NCI-H345 (cell line): ENCODE measurements around the gene LHPP.
A peak's percentile ranks its signal among the peaks of the same experiment; 100 is the strongest.
"Not testable (repeated sequence)": the region's sequence is repeated elsewhere in the genome, so short reads cannot be mapped to it uniquely, and the experiment has no call there.

ENCODE experiments used
- DNase-seq: peaks from one replicate; lab custom pipeline; 2025; lab: John Stamatoyannopoulos, UW

Gene LHPP

DNA sequence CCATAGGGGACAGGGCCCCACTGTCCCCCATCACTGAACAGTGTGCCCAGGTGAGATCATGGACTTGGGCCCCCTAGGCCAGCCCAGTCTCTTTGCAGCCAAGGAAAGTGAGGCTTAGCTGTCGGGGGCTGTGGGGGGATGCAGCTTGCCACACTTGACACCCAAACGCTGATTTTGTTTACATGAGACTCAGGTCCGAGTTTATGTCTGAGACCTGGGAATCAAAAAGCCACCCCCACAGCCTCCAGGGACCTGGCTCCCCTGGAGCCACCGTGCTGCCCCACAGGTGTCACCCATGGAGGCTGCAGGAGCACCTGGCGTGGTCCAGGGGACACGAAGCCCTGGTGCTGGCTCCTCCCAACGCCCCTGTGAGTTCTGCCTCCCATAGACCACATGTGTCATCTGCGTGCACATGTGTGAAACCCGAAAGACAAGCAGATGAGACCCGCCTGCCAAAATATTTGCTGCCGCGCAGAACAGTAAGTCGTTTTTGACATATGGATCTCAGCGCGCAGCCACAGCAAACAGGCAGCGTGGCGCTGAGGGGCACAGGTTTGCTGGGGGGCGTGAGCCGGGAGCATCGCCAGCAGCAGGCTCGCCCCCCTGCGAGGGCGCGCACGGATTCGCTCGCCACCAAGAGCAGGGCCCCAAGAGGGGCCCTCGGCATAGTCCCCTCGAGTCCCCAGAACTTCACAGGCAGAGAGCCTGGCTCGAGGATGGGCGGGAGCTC is 112.3 kb downstream of the LHPP start:
- no peak for DNase-seq

DNA sequence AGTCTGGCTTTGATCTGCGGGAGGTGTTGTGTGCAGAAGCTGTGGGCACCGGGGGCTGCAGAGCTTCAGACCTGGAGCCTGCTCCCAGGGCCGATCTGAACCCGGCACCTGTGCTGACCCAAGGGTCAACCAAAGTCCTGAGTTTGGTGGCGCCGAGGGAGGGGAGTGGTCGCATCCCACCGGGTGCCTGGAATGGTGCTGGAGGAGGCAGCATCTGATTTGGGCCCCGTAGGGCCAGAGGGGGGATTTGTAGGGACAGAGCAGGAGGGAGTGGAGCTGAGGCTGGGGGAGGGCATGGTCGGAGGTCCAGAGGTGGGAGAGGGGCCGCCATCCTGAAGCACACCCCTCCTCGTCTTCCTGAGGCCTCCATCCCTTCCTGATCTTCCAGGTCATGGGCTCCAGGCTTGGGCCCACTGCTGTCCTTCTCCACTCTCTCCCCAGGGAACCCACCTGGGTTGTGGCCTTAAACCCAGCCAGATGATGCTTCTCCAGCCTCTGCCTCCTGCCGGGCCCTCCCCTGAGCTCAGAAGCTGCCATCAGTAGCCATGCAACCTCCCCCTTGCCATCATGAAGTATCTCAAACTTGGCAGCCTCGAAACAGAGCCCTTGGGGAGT is 112.9 kb downstream of the LHPP start:
- no peak for DNase-seq

DNA sequence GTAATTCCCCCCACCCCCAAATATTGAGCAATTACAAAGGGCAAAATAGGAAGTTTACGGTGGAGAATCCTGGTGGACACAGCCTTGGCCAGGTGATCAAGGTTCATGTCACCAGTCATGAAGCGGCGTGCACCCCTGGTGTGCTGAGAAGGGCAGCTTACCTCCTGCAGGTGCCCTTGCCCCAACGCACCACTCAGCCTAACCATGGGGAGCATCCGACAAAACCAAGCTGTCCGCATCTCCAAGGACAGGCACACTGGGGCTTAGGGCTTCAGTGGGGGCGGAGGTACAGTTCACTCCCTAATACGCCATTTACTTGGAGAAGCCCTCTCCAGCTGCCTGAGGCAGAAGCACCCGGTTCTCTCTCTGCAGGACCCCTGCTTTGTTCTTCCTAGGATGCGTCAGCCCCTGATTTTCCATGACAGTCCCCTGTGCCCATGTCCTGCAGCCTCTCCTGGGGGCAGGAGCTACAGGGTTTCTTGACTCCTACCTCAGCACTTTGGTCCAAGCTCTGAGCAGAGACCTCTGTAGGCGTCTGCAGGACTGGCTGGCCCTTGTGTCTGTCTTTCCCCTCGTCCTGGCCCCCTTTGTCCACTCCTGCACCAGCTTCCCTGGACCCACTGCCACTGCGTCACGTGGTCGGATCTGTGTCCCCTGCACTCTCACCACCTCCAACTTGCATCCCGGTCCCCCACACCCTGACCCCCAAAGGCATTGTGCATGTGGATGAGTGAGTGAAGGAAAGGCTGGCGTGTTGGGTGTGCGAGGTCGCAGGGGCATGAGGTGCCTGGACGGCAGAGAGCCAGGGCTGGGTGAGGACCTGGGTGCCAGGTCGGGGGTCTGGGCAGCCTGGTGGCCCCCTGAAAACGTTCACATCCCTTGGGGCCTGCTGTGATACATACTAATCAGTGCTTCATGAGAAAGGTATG is 113.7 kb downstream of the LHPP start:
- no peak for DNase-seq

DNA sequence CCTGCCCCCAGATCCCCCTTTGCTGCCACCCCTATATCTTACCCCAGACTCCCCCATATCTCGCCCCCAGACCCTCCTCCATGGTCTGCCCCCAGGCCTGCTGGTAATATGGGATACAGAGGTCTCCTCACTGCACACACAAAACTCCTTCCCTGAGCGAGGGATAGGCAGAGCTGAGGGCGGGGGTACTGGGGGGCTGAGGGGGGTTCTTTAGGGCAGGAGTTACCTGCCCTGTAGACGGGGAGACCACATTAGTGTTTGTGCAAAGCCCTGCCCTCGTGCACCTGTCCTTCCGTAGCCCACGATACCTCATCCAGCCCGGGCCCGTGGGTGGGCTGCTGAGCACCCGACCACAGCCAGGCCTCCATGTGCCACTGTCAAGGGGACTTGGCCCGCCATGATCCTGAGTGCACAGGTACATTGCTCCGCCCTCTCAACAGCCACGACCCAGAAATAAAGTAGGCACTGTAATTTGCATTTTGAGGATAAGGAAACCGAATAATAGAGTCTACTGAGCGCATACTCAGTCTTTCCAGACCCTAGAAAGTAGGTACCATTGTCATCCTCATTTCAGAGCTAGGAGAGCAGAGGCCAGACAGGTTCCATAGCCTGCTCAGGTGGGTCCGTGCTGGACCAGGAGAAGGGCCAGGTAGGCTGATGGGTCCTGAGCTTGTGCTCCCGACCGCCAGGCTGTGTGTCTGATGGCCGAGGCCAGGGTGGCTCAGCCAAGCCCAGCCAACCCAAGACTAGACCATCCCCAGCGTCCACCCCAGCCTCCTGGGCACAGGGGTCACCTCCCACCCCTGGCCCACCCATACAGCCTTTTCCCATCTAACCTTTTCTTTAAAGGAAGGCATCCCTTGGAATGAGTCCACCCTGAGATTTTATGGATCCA is 115.2 kb downstream of the LHPP start:
- DNase-seq, result no peak

DNA sequence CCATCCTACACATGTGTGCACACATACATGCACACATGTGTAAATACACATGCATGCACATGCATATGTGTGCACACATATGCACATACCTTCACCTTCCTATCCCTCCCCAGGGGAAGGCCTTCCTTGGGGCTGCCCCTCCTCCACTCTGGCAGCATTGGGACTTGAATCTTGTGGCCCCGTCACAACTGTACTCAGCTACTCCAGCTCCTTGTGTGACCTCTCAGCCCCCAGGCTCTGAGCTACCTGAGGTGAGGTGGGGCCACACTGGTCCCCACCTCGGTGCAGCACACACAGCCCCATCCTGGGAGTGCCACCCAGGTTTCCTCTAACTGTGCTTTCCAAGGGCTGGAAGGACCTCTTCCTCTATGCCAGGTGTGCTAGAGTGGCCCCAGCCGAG is 116.0 kb downstream of the LHPP start:
- DNase-seq, result no peak

DNA sequence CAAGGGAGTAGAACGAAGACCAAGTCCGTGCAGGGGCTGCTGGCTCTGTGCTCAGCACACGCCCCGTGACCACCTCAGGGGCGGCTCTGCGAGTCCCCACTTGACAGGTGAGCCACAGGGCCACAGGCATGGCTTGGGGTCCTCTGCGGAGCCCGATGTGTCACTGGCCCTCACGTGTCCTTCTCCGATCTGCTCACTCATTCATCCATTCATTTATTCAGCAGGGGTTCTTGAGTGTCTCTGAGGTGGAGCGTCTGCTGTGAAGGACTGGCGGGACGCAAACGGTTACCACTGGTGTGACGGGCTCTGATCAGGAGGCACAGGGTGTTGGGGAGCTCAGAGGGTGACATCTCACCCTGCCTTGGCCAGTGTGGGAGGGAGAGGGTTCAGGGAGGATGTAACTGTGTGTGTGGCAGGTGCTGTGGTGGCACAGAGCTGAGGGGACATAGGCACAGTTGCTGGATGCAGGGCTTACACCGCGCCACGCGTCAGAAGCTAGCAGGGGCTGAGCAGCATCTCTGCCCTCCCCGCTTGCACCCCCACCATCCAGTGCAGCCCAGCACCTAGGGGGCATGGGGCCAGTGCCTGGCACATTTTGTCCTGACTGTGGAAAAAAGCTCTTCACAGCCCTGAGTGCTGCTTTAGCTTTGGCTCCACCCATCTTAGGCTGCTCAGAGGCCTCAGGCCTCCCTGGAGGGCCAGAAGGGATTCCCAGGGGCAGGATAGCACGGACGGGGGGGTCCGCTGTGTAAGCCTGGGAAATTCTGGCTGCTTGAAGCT is 116.8 kb downstream of the LHPP start:
- DNase-seq, result no peak

DNA sequence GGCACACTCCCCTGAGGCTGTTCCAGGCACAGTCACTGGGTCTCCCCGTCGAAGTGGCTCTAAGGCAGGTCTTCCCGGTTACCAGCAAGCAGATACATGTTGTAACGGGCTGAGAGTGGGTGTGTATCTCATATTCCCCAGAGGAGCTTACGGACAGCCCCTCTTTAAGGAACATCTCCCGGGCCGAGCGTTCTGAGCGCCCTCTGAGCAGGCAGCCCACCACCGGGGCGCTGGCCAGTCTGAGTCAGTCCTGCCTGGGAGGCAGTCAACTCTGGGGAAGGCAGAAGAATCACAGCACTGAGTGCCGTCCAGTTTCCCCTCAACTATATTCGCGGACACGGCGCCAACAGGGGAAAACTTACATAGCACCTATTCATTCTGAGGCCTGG is 117.4 kb downstream of the LHPP start:
- DNase-seq, result no peak

DNA sequence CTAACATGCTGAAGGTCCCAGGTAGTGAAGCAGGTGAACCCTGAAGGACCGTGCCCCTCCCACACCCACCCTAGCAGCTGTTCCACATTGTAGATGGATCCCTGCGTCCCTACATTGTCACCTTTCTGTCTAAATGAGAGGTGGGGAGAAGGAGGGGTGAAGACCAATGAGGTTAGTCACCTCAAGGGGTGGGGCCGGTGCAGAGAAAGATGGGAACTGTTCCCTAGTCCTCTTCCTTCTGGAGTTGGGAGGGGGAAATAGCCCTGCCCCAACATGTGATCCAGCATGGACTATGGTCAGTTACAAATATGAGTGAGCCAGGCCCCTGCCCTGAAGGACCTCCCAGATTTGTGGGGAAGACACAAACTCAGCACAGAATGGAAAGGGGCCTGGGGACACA is 124.5 kb downstream of the LHPP start:
- DNase-seq, result no peak

DNA sequence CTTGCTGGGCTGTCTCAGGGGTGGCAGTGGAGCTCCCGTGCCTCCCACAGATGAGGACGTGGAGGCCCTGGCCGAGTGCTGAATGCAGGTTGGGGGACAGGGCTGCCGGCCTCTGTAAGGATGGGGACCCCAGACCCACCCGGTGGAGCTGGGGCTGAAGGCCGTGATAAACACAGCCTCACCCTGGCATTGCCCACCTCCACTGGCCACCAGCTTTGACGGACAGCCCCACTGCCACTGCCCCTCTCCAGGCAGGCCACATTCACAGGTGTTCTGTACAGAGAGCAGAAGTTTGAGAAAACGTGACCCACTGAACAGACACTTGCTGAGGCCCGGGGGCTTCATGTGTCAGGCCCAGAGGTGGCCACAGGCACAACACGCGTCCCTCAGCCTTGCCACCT is 126.2 kb downstream of the LHPP start:
- no peak for DNase-seq

DNA sequence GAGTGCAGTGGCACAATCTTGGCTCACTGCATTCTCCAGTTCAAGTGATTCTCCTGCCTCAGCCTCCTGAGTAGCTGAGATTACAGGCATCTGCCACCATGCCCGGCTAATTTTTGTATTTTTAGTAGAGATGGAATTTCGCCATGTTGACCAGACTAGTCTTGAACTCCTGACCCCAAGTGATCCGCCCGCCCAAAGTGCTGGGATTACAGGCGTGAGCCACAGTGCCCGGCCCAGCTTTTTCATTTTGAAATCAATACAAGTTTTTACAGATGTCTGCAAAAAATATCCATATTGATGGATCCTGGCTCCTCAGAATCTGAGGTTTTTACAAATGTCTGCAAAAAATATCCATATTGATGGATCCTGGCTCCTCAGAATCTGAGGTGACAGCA is 126.7 kb downstream of the LHPP start:
- DNase-seq, result not testable (repeated sequence)

DNA sequence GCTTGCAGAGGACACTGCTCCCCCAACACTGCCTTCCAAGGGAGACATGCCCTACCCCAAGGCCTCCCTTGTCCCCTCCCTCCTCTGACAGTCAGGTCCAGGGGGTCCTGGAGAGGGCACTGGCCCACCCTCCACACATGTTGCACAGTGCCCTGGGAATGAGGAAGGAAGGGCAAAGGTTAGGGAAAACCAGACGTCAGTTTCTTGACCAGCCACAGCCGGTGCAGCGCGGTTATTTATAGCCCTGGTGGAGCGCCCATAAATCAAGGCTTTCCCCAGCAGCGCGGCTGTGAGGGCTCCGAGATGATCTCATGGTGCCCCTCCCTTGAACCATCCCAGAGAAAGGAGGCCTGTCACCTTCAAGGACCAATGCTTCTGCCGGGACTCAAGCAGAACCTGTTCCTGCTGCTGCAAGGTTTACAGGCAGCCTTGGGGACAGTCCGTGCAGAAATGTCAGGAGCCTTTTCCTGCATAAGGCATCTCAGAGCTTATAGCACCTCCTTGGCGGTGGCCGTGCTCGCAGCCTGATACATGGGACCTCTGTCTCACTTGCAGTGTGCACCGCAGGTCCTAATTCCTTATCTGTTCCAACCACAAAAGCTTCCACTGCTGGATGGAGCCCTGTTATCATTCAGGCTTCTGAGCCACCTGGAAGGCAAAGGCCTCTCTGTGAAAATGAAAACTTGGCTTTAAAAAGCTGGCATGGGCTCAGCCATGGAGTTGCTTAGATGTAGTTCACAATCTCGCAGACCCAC is 127.3 kb downstream of the LHPP start:
- no peak for DNase-seq

DNA sequence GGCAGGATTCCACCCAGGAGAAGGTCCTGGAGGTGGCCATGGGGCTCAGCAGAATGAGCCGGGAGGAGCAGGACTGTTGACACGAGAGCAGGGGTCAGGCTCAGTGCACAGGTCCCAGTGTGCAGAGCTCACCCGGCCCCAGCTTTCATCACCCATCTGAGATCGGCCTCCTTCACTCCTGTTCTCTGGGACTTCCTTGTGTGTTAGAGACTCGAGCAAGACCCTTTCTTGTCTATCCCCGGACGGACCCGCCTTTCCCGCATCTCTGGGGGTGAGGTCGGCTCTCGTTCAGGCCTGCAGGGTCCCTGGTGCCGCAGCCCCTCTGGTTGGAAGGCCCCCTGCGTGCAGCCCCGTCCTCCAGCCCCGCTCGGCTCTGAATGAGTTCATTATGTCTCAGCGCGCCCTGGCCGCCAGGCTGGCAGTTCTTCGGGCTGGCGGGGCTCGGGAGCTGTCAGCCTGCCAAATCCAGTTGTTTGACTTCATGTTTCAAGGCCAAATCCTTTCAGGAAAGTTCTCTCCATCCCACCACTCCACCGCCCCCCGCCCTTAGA is 127.9 kb downstream of the LHPP start:
- peak; percentile 0 for DNase-seq

DNA sequence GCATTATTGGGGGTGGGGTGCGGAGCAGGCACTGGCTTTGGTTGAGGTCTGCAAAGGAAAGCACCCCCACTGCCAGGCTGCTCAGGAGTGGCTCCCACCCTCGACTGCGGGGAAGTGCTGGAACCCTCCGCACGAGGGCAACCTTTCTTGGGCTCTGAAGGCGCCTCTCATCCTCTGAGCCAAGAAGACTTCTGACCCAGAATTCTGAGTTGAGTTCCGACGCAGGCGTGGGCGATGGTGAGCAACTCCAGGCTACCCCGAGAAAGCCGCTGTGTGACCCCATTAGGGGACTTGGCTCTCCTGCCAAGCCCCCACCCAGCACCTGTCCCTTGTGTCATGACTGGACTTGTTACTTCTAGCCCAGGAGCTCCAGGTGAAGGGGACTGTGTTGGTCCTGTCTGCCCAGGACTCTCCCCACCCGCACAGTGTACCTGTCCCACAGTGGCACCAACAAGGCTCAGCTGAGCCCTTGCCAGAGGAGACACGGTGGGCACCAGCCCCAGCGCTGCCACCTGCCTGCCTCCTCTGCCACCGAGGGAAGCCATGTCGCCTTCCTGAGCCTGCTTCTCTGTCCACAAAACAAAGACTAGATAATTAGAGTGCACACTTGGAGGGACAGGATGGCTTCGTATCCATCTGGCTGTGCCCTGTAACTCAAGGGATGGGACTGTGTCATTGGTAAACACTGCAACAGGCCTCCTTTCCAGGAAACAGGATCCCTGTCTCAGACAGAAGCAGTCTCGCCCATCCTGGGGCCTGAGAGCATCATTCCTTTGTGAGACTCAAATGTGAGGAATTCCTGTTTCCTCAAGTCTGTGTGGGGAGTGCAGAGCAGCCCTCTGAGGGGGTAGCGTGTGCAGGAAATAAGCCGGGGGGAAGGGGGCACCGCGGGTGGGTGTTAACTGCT is 128.8 kb downstream of the LHPP start:
- DNase-seq, result no peak

DNA sequence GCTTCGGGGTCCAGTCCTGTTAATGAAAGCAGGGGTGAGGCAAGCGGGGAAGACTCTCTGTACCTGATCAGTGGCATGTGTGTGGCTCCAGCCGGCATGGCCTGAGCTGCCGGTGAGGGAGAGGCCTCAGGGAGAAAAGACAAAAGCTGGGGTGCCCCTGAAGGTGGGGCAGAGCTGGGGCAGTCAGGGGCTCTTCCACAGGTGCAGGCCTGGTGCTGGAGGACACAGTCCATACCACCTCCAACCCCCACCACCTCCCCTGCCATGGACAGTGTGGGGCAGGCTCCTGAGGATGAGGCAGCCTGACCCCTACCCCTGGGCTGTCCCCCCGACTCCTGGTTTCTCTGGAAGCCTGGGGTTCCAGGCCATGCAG is 129.5 kb downstream of the LHPP start:
- DNase-seq, result no peak

DNA sequence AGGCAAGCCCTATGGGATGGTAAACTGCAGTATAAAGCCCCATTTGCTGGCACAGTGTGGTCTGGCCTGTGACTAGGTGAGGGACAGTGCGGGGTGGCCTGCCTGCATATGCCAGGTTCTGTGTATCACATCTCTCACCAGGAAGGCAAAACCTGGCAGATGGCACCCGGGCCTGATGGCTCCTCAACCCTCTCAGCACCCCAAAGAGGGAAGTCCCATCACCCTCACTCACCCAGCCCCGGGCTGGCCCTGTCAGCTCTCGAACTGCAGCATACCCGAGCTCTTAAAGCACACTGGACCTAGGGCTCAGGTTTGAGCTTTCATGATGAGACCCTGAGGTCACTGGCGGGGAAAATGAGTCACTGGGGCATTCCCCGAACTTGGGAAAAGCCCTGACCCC is 130.5 kb downstream of the LHPP start:
- DNase-seq, result no peak

DNA sequence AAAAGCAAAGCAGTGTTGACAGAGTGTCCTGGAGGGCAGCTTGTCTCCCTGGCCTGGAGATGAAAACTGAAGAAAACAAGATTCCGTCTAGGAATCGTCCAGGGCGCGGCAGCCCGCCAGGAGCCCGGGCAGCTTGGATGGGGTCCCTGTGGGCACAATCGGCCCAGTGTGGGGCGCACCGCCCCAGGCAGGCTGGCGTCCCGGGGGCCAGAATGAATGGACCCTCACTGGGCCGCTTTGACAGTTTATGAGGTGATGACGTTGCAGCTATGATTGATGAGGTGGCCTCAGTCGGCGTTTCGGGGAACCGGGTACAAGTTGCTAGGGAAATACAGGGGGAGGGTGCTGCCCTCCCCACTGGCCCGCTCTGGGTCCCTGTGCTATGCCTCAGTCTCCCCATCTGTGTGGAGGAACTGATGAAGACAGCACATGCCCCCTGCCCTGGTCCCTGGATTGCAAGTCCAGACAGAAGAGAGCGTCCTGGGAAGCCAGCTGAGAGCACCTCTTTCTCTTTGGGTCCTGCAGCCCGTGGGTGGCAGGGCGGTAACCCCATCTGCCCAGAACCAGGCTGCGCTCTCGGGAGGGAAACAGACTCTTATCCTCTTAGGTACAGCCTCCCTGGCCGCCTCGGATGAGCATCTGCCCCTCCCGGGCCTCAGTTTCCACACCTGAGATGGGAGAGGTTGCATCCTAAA is 131.3 kb downstream of the LHPP start:
- DNase-seq, result no peak

DNA sequence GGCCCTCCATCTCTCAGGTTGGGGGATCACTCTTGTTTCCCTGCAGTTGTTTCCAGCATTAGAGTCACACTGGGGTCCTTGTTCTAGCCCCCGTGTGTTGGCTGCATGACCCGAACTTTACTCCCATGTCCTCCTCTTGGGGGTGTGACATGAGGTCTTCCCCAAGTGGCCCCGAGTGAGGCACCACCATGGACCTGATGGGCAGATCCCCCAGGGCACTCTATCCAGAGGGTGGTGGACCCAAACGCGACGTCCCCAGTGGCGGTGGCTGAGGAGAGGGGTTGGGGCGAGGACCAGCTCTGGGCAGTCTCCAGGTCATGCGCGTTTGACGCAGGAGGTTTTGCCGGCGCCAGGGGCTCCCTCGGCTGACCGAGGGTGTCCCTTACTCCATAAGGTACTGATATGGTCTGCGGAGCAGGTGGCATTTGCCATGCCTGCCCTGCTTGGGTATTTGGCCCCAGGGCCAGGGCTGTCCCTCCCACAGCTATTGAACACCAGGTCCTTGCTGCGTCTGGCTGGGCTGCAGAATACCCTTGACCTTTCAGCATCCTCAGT is 131.9 kb downstream of the LHPP start:
- no peak for DNase-seq

DNA sequence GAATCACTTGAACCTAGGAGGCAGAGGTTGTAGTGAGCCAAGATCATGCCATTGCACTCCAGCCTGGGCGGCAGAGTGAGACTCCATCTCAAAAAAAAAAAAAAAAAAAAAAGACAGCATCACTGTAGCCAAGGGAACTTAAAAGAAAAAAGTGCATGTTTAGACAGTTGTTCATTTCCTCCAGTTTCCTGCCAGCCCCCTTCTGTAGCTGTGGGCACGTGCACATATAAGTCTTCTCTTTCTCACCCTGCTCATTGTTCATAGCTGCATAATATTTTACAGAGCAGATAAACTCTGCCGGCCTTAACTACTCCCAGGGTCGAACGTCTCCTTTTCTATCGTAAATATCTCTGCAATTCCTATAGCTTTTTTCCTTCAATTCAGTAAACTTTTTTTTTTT is 132.6 kb downstream of the LHPP start:
- no peak for DNase-seq
